ENCODE results near the gene PPP1R13B.
"Not testable (repeated sequence)": the region's sequence is repeated elsewhere in the genome, so short reads cannot be mapped to it uniquely, and the experiment has no call there.

The PPP1R13B gene

GRCh38 chr14:103805708-103806107 lies 41.7 kb downstream of the PPP1R13B start:
- in situ Hi-C loops (cut with HindIII; ENCODE audit: low sequenced_read_pairs), result loop anchor here (5.0 kb wide), 3 partner anchors 57 to 213 kb away; no protein-coding TSS in a partner anchor

- in situ Hi-C loops (cut with HindIII; ENCODE audit: low sequenced_read_pairs), result no loop called here
Measured at GRCh38 chr14:103803661-103804060, 43.7 kb downstream of the PPP1R13B start.

GRCh38 chr14:103802356-103802755 lies 45.0 kb downstream of the PPP1R13B start:
- in situ Hi-C loops (cut with HindIII; ENCODE audit: low sequenced_read_pairs), result no loop called here

GRCh38 chr14:103801459-103801858 lies 45.9 kb downstream of the PPP1R13B start:
- in situ Hi-C loops (cut with HindIII; ENCODE audit: low sequenced_read_pairs), result no loop called here

- in situ Hi-C loops (cut with HindIII; ENCODE audit: low sequenced_read_pairs), result not testable (repeated sequence)
Measured at GRCh38 chr14:103793192-103793591, 54.2 kb downstream of the PPP1R13B start.

GRCh38 chr14:103788086-103788485 lies 59.3 kb downstream of the PPP1R13B start:
- in situ Hi-C loops (cut with HindIII; ENCODE audit: low sequenced_read_pairs), result no loop called here

- in situ Hi-C loops (cut with HindIII; ENCODE audit: low sequenced_read_pairs), result no loop called here
Measured at GRCh38 chr14:103782376-103782775, 65.0 kb downstream of the PPP1R13B start.

- in situ Hi-C loops (cut with HindIII; ENCODE audit: low sequenced_read_pairs), result not testable (repeated sequence)
Measured at GRCh38 chr14:103776319-103776718, 71.1 kb downstream of the PPP1R13B start.

- in situ Hi-C loops (cut with HindIII; ENCODE audit: low sequenced_read_pairs), result no loop called here
Measured at GRCh38 chr14:103775506-103775905, 71.9 kb downstream of the PPP1R13B start.

GRCh38 chr14:103773521-103773920 lies 73.9 kb downstream of the PPP1R13B start:
- in situ Hi-C loops (cut with HindIII; ENCODE audit: low sequenced_read_pairs), result no loop called here

GRCh38 chr14:103772078-103772712 lies 75.2 kb downstream of the PPP1R13B start:
- in situ Hi-C loops (cut with HindIII; ENCODE audit: low sequenced_read_pairs), result no loop called here

- in situ Hi-C loops (cut with HindIII; ENCODE audit: low sequenced_read_pairs), result no loop called here
Measured at GRCh38 chr14:103770902-103771301, 76.5 kb downstream of the PPP1R13B start.

- in situ Hi-C loops (cut with HindIII; ENCODE audit: low sequenced_read_pairs), result no loop called here
Measured at GRCh38 chr14:103770500-103770899, 76.9 kb downstream of the PPP1R13B start.

- in situ Hi-C loops (cut with HindIII; ENCODE audit: low sequenced_read_pairs), result no loop called here
Measured at GRCh38 chr14:103767336-103767894, 80.0 kb downstream of the PPP1R13B start.

- in situ Hi-C loops (cut with HindIII; ENCODE audit: low sequenced_read_pairs), result no loop called here
Measured at GRCh38 chr14:103765526-103765925, 81.8 kb downstream of the PPP1R13B start.

GRCh38 chr14:103763730-103764488 lies 83.5 kb downstream of the PPP1R13B start:
- in situ Hi-C loops (cut with HindIII; ENCODE audit: low sequenced_read_pairs), result no loop called here

- in situ Hi-C loops (cut with HindIII; ENCODE audit: low sequenced_read_pairs), result no loop called here
Measured at GRCh38 chr14:103762541-103762940, 84.8 kb downstream of the PPP1R13B start.

- in situ Hi-C loops (cut with HindIII; ENCODE audit: low sequenced_read_pairs), result no loop called here
Measured at GRCh38 chr14:103762036-103762435, 85.3 kb downstream of the PPP1R13B start.

GRCh38 chr14:103758059-103758776 lies 89.2 kb downstream of the PPP1R13B start:
- in situ Hi-C loops (cut with HindIII; ENCODE audit: low sequenced_read_pairs), result no loop called here

GRCh38 chr14:103755060-103755459 lies 92.3 kb downstream of the PPP1R13B start:
- in situ Hi-C loops (cut with HindIII; ENCODE audit: low sequenced_read_pairs), result no loop called here

GRCh38 chr14:103753774-103754173 lies 93.6 kb downstream of the PPP1R13B start:
- in situ Hi-C loops (cut with HindIII; ENCODE audit: low sequenced_read_pairs), result no loop called here

All from endothelial cell of hepatic sinusoid (primary cell).